MM.1S (cell line): ENCODE measurements around the gene MEX3D.
A peak's percentile ranks its signal among the peaks of the same experiment; 100 is the strongest.

Source experiments
- DNase-seq: peaks from one replicate; pipeline ENCODE4 v3.0.0-alpha.2; 2015
- H2AFZ ChIP-seq: fragments of 300-600 bp; sonication (generic); 2 replicates; pipeline ENCODE4 v1.6.0; 2016; ENCODE audit warnings: antibody characterized with exemption, low read length
- H3F3A ChIP-seq: fragments of 300-600 bp; sonication (generic); 2 replicates; pipeline ENCODE4 v1.6.1; 2016; ENCODE audit warnings: mild to moderate bottlenecking, antibody characterized with exemption, low read length, moderate library complexity, mixed read lengths; ENCODE audit not compliant: insufficient read depth
- H3K27ac ChIP-seq: fragments of 300-600 bp; sonication (generic); 2 replicates; pipeline ENCODE4 v1.5.1; 2016; ENCODE audit warnings: mild to moderate bottlenecking, low read length
- H3K27me3 ChIP-seq: fragments of 300-600 bp; sonication (generic); replicated peaks from 2 replicates; pipeline ENCODE4 v1.6.0; 2016; ENCODE audit warnings: low read length; ENCODE audit not compliant: insufficient read depth
- H3K36me3 ChIP-seq: fragments of 300-600 bp; sonication (generic); replicated peaks from 2 replicates; pipeline ENCODE4 v1.6.1; 2016; ENCODE audit warnings: mild to moderate bottlenecking, low read length, mixed read lengths; ENCODE audit not compliant: insufficient read depth
- H3K4me1 ChIP-seq: fragments of 300-600 bp; sonication (generic); 2 replicates; pipeline ENCODE4 v1.6.1; 2016; ENCODE audit warnings: low read length, mixed read lengths
- H3K4me2 ChIP-seq: fragments of 300-600 bp; sonication (generic); 2 replicates; pipeline ENCODE4 v1.6.0; 2016; ENCODE audit warnings: low read depth, low read length
- H3K4me3 ChIP-seq: fragments of 300-600 bp; sonication (generic); 2 replicates; pipeline ENCODE4 v1.5.1; 2016; ENCODE audit warnings: low read length, mixed read lengths
- H3K79me2 ChIP-seq: fragments of 300-600 bp; sonication (generic); 2 replicates; pipeline ENCODE4 v1.6.1; 2016; ENCODE audit warnings: mixed run types, low read length, mixed read lengths
- H3K9ac ChIP-seq: fragments of 300-600 bp; sonication (generic); 2 replicates; pipeline ENCODE4 v1.6.1; 2016; ENCODE audit warnings: low read length, mixed read lengths
- H3K9me2 ChIP-seq: fragments of 300-600 bp; sonication (generic); replicated peaks from 2 replicates; pipeline ENCODE4 v1.6.1; 2016; ENCODE audit warnings: mild to moderate bottlenecking, low read length, mixed read lengths; ENCODE audit not compliant: insufficient read depth
- H3K9me3 ChIP-seq: fragments of 300-600 bp; sonication (generic); replicated peaks from 2 replicates; pipeline ENCODE4 v1.6.1; 2016; ENCODE audit warnings: mild to moderate bottlenecking, low read length, mixed read lengths; ENCODE audit not compliant: insufficient read depth
- H4K20me1 ChIP-seq: fragments of 300-600 bp; sonication (generic); 2 replicates; pipeline ENCODE4 v1.6.1; 2016; ENCODE audit warnings: mild to moderate bottlenecking, low read length, moderate library complexity, mixed read lengths; ENCODE audit not compliant: insufficient read depth
- CTCF ChIP-seq: fragments of 300-600 bp; sonication (generic); IDR thresholded peaks from 2 replicates; pipeline ENCODE4 v1.5.1; 2016; ENCODE audit warnings: antibody characterized with exemption, low read length, mixed read lengths
- EZH2 ChIP-seq: fragments of 300-600 bp; sonication (generic); optimal IDR thresholded peaks from 2 replicates; pipeline ENCODE3; 2017; ENCODE audit warnings: low read depth, mild to moderate bottlenecking, antibody characterized with exemption, low read length, mixed read lengths
- EZH2phosphoT487 ChIP-seq: fragments of 300-600 bp; sonication (generic); IDR thresholded peaks from 2 replicates; pipeline ENCODE4 v1.6.1; 2018; ENCODE audit warnings: antibody characterized with exemption, low read length

The MEX3D gene

GRCh38 chr19:1568320-1569019 lies at the start of gene MEX3D:
TSS of gene MEX3D (minus strand) at chr19:1568325. CDS start at chr19:1568058, 267 bp downstream.
- Histone ChIP-seq H3K9me3 (no peaks in the 10 kb centered on the region), H3K79me2 (peaks cover 16% of the 10 kb centered on the region), H3F3A (0 out of 2 replicates have a peak, but pooled peaks cover 2% of the 10 kb centered on the region), H3K36me3 (no peaks in the 10 kb centered on the region), H3K27me3 (peaks cover 45% of the 10 kb centered on the region), H2AFZ (peak within 1 kb of the TSS; percentile 44; the same call in 1 of the 2 replicates), H3K4me2 (peak within 1 kb of the TSS; percentile 54; the same call in 1 of the 2 replicates), H4K20me1 (peaks cover 4% of the 10 kb centered on the region; the same call in 1 of the 2 replicates), H3K27ac (no peak within 1 kb of the TSS), H3K9ac (no peak within 1 kb of the TSS), H3K4me1 (peaks cover 5% of the 10 kb centered on the region), H3K4me3 (peak within 1 kb of the TSS; percentile 45; the same call in 1 of the 2 replicates), H3K9me2 (no peaks in the 10 kb centered on the region)
- no peak for TF ChIP-seq CTCF
- DNase-seq: peak; percentile 90

GRCh38 chr19:1616875-1617274 lies 48.8 kb upstream of the MEX3D start:
- no peak overlapping the region for H3K9ac ChIP-seq
- H3K27ac ChIP-seq: no peak overlapping the region

GRCh38 chr19:1616396-1616795 lies 48.3 kb upstream of the MEX3D start:
- Histone ChIP-seq H3K9me3 (no peaks in the 10 kb centered on the region), H3K4me1 (peaks cover 18% of the 10 kb centered on the region), H3K36me3 (peaks cover 23% of the 10 kb centered on the region), H3K9ac (no peak overlapping the region), H3K4me3 (no peak overlapping the region), H3F3A (peaks cover 14% of the 10 kb centered on the region), H3K4me2 (no peak overlapping the region), H4K20me1 (peaks cover 20% of the 10 kb centered on the region; the same call in 1 of the 2 replicates), H3K79me2 (peaks cover 77% of the 10 kb centered on the region), H2AFZ (no peak overlapping the region), H3K9me2 (no peaks in the 10 kb centered on the region), H3K27ac (no peak overlapping the region), H3K27me3 (no peaks in the 10 kb centered on the region)
- no peak for DNase-seq
- TF ChIP-seq EZH2phosphoT487 (no peak), EZH2 (no peak), CTCF (no peak)

More at GRCh38 chr19:1616875-1617274, 48.8 kb upstream of the MEX3D start:
- Histone ChIP-seq H3K4me2 (no peak overlapping the region), H3K36me3 (peaks cover 21% of the 10 kb centered on the region), H3K4me1 (peaks cover 18% of the 10 kb centered on the region), H3K27me3 (no peaks in the 10 kb centered on the region), H2AFZ (no peak overlapping the region), H3K9me2 (no peaks in the 10 kb centered on the region), H3F3A (peaks cover 12% of the 10 kb centered on the region), H3K4me3 (no peak overlapping the region), H4K20me1 (peaks cover 20% of the 10 kb centered on the region; the same call in 1 of the 2 replicates), H3K79me2 (peaks cover 80% of the 10 kb centered on the region), H3K9me3 (no peaks in the 10 kb centered on the region)
- DNase-seq: peak; percentile 59
- no peak for TF ChIP-seq EZH2phosphoT487
